HL-60/S4 treated with phorbol 12-myristate 13-acetate at 8.2 ng/mL for 4 days and 3 days (cell line): ENCODE results near the gene LHX4.

ENCODE experiments used
- in situ Hi-C: fragments of 300-500 bp; cut with MboI; formaldehyde crosslinking; loops from 2 replicates; pipeline ENCODE4 v1.15.0; 2022; ENCODE audit warnings: low sequenced_read_pairs

LHX4 gene

GRCh38 chr1:180229483-180230415 lies at the start of gene LHX4:
Gene LHX4 (plus strand): TSS chr1:180230264. CDS start chr1:180230530, 266 bp downstream.
- in situ Hi-C loops, result no loop called here

GRCh38 chr1:180181048-180181447 lies 49.0 kb upstream of the LHX4 start:
- in situ Hi-C loops, result no loop called here

GRCh38 chr1:180181996-180182642 lies 47.9 kb upstream of the LHX4 start:
- in situ Hi-C loops, result no loop called here

- in situ Hi-C loops, result no loop called here
Observed at GRCh38 chr1:180182643-180183311, 47.3 kb upstream of the LHX4 start.

GRCh38 chr1:180183426-180183825 lies 46.6 kb upstream of the LHX4 start:
- in situ Hi-C loops, result no loop called here

GRCh38 chr1:180184041-180184440 lies 46.0 kb upstream of the LHX4 start:
- in situ Hi-C loops, result no loop called here

- in situ Hi-C loops, result no loop called here
Observed at GRCh38 chr1:180185281-180185680, 44.8 kb upstream of the LHX4 start.

GRCh38 chr1:180185971-180186645 lies 44.0 kb upstream of the LHX4 start:
- in situ Hi-C loops, result no loop called here

- in situ Hi-C loops, result no loop called here
Observed at GRCh38 chr1:180186831-180187230, 43.2 kb upstream of the LHX4 start.

GRCh38 chr1:180187626-180188025 lies 42.4 kb upstream of the LHX4 start:
- in situ Hi-C loops, result no loop called here

GRCh38 chr1:180188091-180188506 lies 42.0 kb upstream of the LHX4 start:
- in situ Hi-C loops, result no loop called here

GRCh38 chr1:180188684-180189175 lies 41.3 kb upstream of the LHX4 start:
- in situ Hi-C loops, result no loop called here

GRCh38 chr1:180190091-180190490 lies 40.0 kb upstream of the LHX4 start:
- in situ Hi-C loops, result no loop called here

GRCh38 chr1:180192172-180192571 lies 37.9 kb upstream of the LHX4 start:
- in situ Hi-C loops, result no loop called here

GRCh38 chr1:180193141-180194047 lies 36.7 kb upstream of the LHX4 start:
- in situ Hi-C loops, result no loop called here

GRCh38 chr1:180194048-180194425 lies 36.0 kb upstream of the LHX4 start:
- in situ Hi-C loops, result no loop called here

GRCh38 chr1:180194546-180195207 lies 35.4 kb upstream of the LHX4 start:
- in situ Hi-C loops, result no loop called here

GRCh38 chr1:180195401-180195800 lies 34.7 kb upstream of the LHX4 start:
- in situ Hi-C loops, result no loop called here

GRCh38 chr1:180195916-180196315 lies 34.1 kb upstream of the LHX4 start:
- in situ Hi-C loops, result no loop called here
